Measurements from ENCODE around the gene KBTBD3.
A peak's percentile ranks its signal among the peaks of the same experiment; 100 is the strongest.

KBTBD3 gene

DNA sequence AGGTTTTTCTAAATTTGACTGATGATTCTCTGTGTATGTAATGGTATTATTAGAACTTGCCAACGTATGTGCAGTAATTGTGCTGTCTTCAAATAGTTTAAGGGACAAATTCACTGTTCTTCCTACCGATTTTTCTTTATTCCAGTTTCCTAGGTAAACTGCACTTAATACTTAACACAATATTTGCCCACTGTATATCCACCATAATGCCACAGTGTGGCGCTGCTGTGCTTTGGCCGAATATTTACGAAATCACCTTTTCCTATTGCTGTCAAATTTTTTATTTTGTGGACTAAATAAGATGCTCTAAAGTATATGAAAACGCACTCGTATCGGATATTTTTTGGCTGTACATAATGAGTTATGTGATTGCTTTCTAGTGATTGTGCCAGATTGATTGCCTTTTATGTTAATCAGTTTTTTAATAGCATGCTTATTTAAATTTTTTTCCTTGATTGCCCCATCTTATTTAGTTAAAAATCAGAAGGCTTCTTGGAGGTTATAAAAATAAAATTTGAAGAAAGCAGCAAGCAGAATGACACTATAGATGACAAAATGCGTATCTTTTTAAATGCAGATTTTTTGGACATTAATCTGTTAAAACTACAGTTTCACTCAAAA lies 10.8 kb upstream of the KBTBD3 start:
- peaks cover 99% of the 10 kb centered on the region for H4K20me1 ChIP-seq
- H3K4me1 ChIP-seq: peaks cover 17% of the 10 kb centered on the region
- no peak overlapping the region for H3K9ac ChIP-seq
- no peak overlapping the region for H3K4me2 ChIP-seq
- no peak overlapping the region for H3K27ac ChIP-seq
- no peak for TF ChIP-seq Cebpa-rat (IDR thresholded peaks at IDR 0.05)
- H3K9me3 ChIP-seq: no peaks in the 10 kb centered on the region
- H3K4me3 ChIP-seq: no peak overlapping the region
- peaks cover 69% of the 10 kb centered on the region for H3K36me3 ChIP-seq
- H3K27me3 ChIP-seq: no peaks in the 10 kb centered on the region

DNA sequence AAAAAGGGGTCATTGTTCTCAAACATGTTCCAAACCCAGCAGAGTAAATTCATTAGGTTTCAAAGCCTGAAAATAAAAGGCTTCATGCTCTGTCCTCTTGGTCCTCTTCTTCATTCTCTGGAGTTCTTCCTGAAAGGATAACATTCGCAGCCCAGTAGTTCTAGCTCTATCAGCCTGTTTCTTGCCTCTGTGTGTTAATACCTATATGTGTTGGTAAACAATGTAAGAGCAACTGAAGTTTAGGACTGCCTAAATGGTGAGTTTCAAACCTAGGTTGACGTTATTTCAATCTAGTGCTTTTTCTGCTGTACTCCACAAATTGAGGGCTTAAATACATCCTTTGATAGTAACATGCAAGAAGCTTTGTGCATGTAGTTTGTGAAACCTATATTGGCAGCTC lies 9.7 kb upstream of the KBTBD3 start:
- Histone ChIP-seq H4K20me1 (peaks cover 98% of the 10 kb centered on the region), H3K36me3 (peaks cover 69% of the 10 kb centered on the region), H3K4me3 (no peak overlapping the region), H3K27ac (no peak overlapping the region), H3K4me1 (peaks cover 17% of the 10 kb centered on the region), H3K27me3 (no peaks in the 10 kb centered on the region), H3K9me3 (no peaks in the 10 kb centered on the region), H3K9ac (no peak overlapping the region), H3K4me2 (0 out of 2 replicates have a peak overlapping the region, but pooled peaks have one; percentile 8)
- no peak for TF ChIP-seq Cebpa-rat (IDR thresholded peaks at IDR 0.05)

DNA sequence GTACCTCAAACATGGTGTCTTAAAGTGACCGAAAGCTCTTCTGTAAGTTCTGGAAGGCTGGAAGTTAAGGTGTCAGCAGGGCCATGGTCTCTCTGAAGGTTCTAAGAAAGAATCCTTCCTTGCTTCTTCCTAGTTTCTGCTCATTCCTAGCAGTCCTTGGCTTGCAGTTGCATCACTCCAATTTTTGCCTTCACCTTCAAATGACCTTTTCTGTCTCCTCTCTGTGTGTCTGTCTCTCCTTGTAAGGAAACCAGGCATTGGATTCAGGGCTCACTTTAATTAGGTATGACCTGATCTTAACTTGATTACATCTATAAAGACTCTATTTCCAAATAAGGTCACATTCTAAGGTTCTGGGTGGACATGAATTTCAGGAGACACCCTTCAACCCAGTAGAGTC lies 9.0 kb upstream of the KBTBD3 start:
- H3K9ac ChIP-seq: no peak overlapping the region
- no peaks in the 10 kb centered on the region for H3K9me3 ChIP-seq
- H3K4me1 ChIP-seq: peaks cover 21% of the 10 kb centered on the region
- H3K36me3 ChIP-seq: peaks cover 66% of the 10 kb centered on the region
- H3K27ac ChIP-seq: no peak overlapping the region
- H3K4me2 ChIP-seq: 0 out of 2 replicates have a peak overlapping the region, but pooled peaks have one; percentile 8
- H4K20me1 ChIP-seq: peaks cover 97% of the 10 kb centered on the region
- no peak overlapping the region for H3K4me3 ChIP-seq
- H3K27me3 ChIP-seq: no peaks in the 10 kb centered on the region
- no peak for TF ChIP-seq Cebpa-rat (IDR thresholded peaks at IDR 0.05)

DNA sequence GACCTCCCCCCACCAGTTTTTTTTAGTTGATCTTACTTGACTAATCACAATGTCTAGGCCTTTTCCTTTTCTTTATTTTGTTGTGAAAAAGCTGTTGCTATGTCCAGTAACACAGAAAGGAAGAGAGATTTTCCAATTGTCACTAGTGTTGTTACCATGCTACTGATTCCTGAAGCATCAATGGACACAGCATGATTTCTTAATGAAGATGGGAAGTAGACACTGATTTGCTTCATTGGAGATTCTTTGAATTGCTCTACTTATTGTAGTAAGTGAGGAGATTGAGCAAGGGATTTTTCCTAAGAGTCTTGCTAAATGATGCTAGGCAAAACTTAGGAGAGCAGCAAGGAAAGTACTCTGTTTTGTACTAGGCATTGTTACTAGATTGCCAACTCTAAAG lies 4.9 kb upstream of the KBTBD3 start:
- Histone ChIP-seq H3K27ac (no peak overlapping the region), H3K4me2 (no peak overlapping the region), H3K4me1 (peaks cover 45% of the 10 kb centered on the region), H3K9me3 (no peaks in the 10 kb centered on the region), H3K9ac (no peak overlapping the region), H3K4me3 (no peak overlapping the region), H3K27me3 (no peaks in the 10 kb centered on the region), H3K36me3 (peaks cover 70% of the 10 kb centered on the region), H4K20me1 (peaks cover 83% of the 10 kb centered on the region)
- TF ChIP-seq Cebpa-rat (IDR thresholded peaks at IDR 0.05): no peak

DNA sequence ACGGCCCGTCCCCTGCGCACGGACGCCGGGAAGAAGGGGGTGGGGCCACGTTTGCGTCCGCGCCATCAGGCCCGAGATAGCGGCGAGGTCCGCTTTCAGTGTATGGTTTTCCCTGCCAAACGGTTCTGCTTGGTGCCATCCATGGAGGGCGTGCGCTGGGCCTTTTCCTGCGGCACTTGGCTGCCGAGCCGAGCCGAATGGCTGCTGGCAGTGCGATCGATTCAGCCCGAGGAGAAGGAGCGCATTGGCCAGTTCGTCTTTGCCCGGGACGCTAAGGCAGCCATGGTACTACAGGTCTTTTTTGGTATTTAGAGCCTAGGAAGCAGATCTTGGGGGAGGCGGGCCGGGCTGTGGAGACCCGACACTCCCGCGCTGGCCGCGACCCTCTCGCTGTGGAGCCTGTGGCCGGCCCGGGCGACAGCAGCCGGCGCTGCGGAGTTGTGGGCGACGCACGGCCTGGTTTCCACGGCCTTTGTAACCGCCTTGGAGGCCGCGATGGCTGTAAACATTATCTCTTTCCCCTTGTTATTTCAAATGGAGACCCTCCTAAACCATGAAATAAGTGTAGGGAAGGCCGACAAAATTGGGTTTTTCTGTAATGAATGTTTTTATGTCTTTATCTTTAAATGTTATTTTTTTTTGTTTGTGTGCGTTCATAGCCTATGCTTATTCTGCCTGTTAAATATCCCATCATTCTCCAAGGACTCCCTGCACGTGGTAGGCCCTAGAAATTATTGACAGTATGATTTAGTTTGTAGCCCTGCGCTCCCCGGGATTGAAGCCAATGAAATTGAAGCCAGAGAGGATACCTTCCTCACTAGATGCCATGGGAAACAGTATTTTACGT lies 685 bp upstream of the KBTBD3 start, which contains the start of gene AASDHPPT:
Gene AASDHPPT (plus strand): TSS at position 54 of the 847 bp plus-strand sequence. CDS start 49 bp downstream, at position 103.
- Histone ChIP-seq H3K27ac (peak within 1 kb of the TSS; percentile 99), H3K9ac (peak within 1 kb of the TSS; percentile 99), H4K20me1 (peaks cover 42% of the 10 kb centered on the region), H3K4me1 (peaks cover 43% of the 10 kb centered on the region), H3K4me2 (peak within 1 kb of the TSS; percentile 90), H3K9me3 (no peaks in the 10 kb centered on the region), H3K36me3 (peaks cover 33% of the 10 kb centered on the region), H3K27me3 (no peaks in the 10 kb centered on the region), H3K4me3 (peak within 1 kb of the TSS; percentile 94)
- no peak for TF ChIP-seq Cebpa-rat (IDR thresholded peaks at IDR 0.05)

DNA sequence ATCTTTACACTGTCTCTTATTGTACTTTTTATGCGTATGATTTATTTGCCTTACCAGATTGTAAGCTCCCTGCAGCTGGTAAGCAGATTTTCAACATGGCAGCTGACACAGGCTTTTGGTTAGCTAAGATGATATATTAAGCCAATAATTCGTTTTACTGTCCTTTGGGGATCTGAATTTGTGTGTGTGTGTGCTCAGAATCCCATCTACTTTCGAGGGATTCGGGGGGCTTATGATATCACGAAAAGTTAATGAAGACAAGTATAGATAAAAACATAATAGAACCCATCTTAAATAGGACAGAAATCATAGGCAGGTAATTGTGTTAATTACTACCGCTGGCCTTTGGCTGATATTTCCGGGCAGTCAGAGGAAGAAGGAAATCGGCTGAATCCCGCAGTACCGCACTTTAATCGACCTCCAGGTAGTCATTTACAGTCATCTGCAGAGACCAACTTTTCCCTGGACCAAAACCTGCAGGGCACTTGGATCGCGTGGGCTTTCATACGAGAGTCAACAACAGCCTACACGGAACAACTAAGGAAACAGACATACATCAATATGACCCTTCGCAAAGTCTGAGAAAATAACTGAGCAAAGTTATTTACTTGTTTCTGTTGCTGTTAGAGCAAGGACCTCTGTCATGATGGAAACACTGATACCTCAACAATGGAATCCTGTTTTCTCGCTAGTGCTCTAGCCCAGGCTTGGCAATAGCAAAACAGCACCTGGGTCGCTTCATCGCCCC lies 802 bp downstream of the KBTBD3 start:
- Histone ChIP-seq H3K9ac (peak overlapping the region; percentile 78), H4K20me1 (peaks cover 29% of the 10 kb centered on the region), H3K27me3 (no peaks in the 10 kb centered on the region), H3K27ac (peak overlapping the region; percentile 76), H3K36me3 (peaks cover 21% of the 10 kb centered on the region), H3K4me2 (peak overlapping the region; percentile 90), H3K4me1 (peaks cover 42% of the 10 kb centered on the region), H3K9me3 (no peaks in the 10 kb centered on the region), H3K4me3 (peak overlapping the region; percentile 94)
- TF ChIP-seq Cebpa-rat (IDR thresholded peaks at IDR 0.05): no peak

DNA sequence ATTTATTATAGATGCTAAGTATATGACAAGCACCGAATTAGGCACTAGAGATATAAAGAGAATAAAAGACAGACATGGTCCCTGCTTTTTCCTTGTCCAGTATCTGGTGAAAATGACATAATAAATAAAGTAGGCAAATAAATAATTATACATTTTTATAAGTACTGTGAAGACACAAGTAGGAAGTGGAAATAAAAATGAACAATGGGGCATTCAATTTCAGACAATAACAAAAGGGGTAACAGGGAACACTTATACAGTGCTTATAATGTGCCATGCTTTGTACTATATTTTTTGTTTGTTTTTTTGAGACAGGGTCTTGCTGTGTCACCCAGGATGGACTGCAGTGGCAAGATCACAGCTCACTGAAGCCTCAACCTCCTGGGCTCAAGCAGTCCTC lies 4.3 kb downstream of the KBTBD3 start:
- Histone ChIP-seq H3K27me3 (no peaks in the 10 kb centered on the region), H3K9ac (no peak overlapping the region), H3K9me3 (no peaks in the 10 kb centered on the region), H3K36me3 (no peaks in the 10 kb centered on the region), H3K4me3 (no peak overlapping the region), H3K4me2 (no peak overlapping the region), H3K27ac (no peak overlapping the region), H4K20me1 (no peaks in the 10 kb centered on the region), H3K4me1 (peaks cover 10% of the 10 kb centered on the region; the same call in 1 of the 2 replicates)
- no peak for TF ChIP-seq Cebpa-rat (IDR thresholded peaks at IDR 0.05)

DNA sequence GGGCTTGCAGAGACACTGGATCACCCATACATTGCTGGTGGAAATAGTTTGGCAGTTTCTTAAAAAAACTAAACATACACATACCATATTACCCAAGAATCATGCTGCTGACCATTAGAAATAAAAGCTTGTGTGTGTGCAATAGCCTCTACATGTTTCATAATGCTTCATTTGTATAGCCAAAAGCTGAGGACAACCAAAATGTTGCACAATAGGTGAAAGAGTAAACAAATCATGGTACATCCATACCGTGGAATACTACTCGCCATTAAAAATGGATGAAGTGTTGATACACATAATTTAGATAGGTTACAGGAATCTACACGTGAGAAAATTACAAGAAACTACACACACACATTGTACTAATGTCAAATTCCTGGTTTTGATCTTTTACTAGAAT lies 6.5 kb downstream of the KBTBD3 start:
- Histone ChIP-seq H3K9ac (no peak overlapping the region), H3K27ac (no peak overlapping the region), H3K27me3 (no peaks in the 10 kb centered on the region), H3K9me3 (no peaks in the 10 kb centered on the region), H3K36me3 (no peaks in the 10 kb centered on the region), H3K4me1 (peaks cover 2% of the 10 kb centered on the region; the same call in 1 of the 2 replicates), H3K4me2 (no peak overlapping the region), H4K20me1 (no peaks in the 10 kb centered on the region), H3K4me3 (no peak overlapping the region)
- peak; percentile 32; the same call in 1 of the 2 replicates for TF ChIP-seq Cebpa-rat (IDR thresholded peaks at IDR 0.05)

DNA sequence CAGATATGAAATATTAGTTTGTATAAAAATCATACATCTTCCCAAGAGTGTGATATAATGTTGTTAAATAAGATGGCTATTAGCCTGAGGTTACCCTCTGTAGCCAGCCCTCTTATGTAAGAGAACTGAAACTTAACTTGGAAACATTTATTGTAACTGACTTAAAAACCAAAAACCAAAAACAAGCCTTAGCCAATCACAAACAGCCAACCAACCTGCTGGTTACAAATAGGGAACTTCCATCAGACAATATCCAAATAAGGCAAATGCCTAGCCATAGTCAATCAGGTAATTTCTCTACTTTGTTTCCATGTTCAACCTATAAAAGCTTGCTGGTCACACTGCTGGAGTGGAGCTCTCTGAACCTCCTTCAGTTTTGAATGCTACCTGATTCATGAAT lies 14.1 kb downstream of the KBTBD3 start:
- H3K9me3 ChIP-seq: peaks cover 6% of the 10 kb centered on the region; the same call in 1 of the 2 replicates
- 0 out of 2 replicates have a peak, but pooled peaks cover 5% of the 10 kb centered on the region for H3K36me3 ChIP-seq
- H3K27me3 ChIP-seq: no peaks in the 10 kb centered on the region
- H3K4me3 ChIP-seq: no peak overlapping the region
- H3K4me1 ChIP-seq: no peaks in the 10 kb centered on the region
- no peak overlapping the region for H3K4me2 ChIP-seq
- no peak overlapping the region for H3K27ac ChIP-seq
- TF ChIP-seq Cebpa-rat (IDR thresholded peaks at IDR 0.05): no peak
- H4K20me1 ChIP-seq: no peaks in the 10 kb centered on the region
- no peak overlapping the region for H3K9ac ChIP-seq

All from BLaER1 (cell line).